Measurements from ENCODE around the gene LGALS4.

GRCh38 chr19:38849860-38850435, 37.2 kb upstream of the LGALS4 start, which contains the start of gene HNRNPL:
- peak; percentile 36 to 76 (median 67) for TF ChIP-seq CTCF (IDR thresholded peaks at IDR 0.05)
- TF ChIP-seq POLR2A (IDR thresholded peaks at IDR 0.05): peak; percentile 99

Measured in ovary (tissue), 3 donors.